Measurements from ENCODE around the gene ARV1. TPM values are rescaled to one million over a fixed set of nuclear protein-coding genes. Genes with fewer than 3 reads are reported as not detected.

ARV1 gene
- total and polyA plus RNA-seq, 10 of the 15 experiments (the other 5 are each of a cell fraction or from before 2014, with no cell fraction given) = 23.2 to 55.1 (median 35.6) TPM

GRCh38 chr1:231049121-231049979, 70.5 kb downstream of the ARV1 start:
- FAIRE-seq (no peak), ATAC-seq (no peak)
- H2AFZ ChIP-seq (ENCODE audit: control insufficient read depth, low read depth, low read length) = no peak overlapping the region
- no peak for TF ChIP-seq JUNB (IDR thresholded peaks at IDR 0.05)
- TF ChIP-seq PAX8 (IDR thresholded peaks at IDR 0.05) = no peak
- no peak for TF ChIP-seq USF1 (IDR thresholded peaks at IDR 0.05; ENCODE audit: borderline replicate concordance, extremely low read length, insufficient read depth, low read depth, low read length)
- no peak for TF ChIP-seq POLR2A (IDR thresholded peaks at IDR 0.05; ENCODE audit: low read depth, low read length)
- no peak for TF ChIP-seq IRF3 (IDR thresholded peaks at IDR 0.05)
- TF ChIP-seq ATF2 (IDR thresholded peaks at IDR 0.05; ENCODE audit: low read length) = no peak
- no peak for TF ChIP-seq REST (IDR thresholded peaks at IDR 0.05; ENCODE audit: low read depth, low read length)
- TF ChIP-seq BACH1 (IDR thresholded peaks at IDR 0.05; ENCODE audit: borderline replicate concordance) = no peak
- no peak for TF ChIP-seq BCLAF1 (IDR thresholded peaks at IDR 0.05)
- no peak for TF ChIP-seq SPI1 (IDR thresholded peaks at IDR 0.05; ENCODE audit: borderline replicate concordance, insufficient read depth, low read depth, low read length)
- no peak for TF ChIP-seq DPF2 (IDR thresholded peaks at IDR 0.05)
- no peak for TF ChIP-seq CREM (IDR thresholded peaks at IDR 0.05; ENCODE audit: low read depth)

More at GRCh38 chr1:231049121-231049979, 70.5 kb downstream of the ARV1 start:
- BruUV-seq (replicated peaks) = no TSS peak
- DNase-seq (ENCODE audit: low read depth, low spot score) = no peak
- intact Hi-C loops (cut with micrococcal nuclease; ENCODE audit: unreplicated experiment) (no loop called here), in situ Hi-C loops (cut with MboI) (no loop called here)
- H3K9ac ChIP-seq (ENCODE audit: control insufficient read depth, insufficient read depth, low read length) = no peak overlapping the region
- 27% methylated on average over 10 of the region's 10 CpGs for WGBS (ENCODE audit: insufficient coverage, insufficient replicate concordance, low lambda C conversion rate, missing lambda C conversion rate)
- H3K36me3 ChIP-seq (ENCODE audit: control insufficient read depth in 2 of 2, insufficient read depth in 2 of 2, low read length in 1 of 2) = no peaks in the 10 kb centered on the region
- no peak overlapping the region for H3K4me2 ChIP-seq (ENCODE audit: control insufficient read depth, insufficient read depth)
- H3K4me3 ChIP-seq = no peak overlapping the region
- RAD21 ChIA-PET (ENCODE audit: unreplicated experiment) = no interaction called here
- SMC1A ChIA-PET (ENCODE audit: uncharacterized antibody, unreplicated experiment) = no interaction called here
- no peaks in the 10 kb centered on the region for H3K79me2 ChIP-seq (ENCODE audit: control insufficient read depth, insufficient read depth, low read length)
- no peaks in the 10 kb centered on the region; the same call in 2 of the 3 replicates for H3K9me3 ChIP-seq (replicated peaks; ENCODE audit: control insufficient read depth, insufficient read depth, low read length)
- CTCF ChIA-PET = no interaction called here
- POLR2A ChIA-PET = no interaction called here
- no peaks in the 10 kb centered on the region for H3K4me1 ChIP-seq (ENCODE audit: control insufficient read depth, insufficient read depth, low read length)
- no peak overlapping the region for H3K27ac ChIP-seq (ENCODE audit: control insufficient read depth, insufficient read depth)
- no peaks in the 10 kb centered on the region; a peak in 2 of 4 replicates for H3K27me3 ChIP-seq (replicated peaks in 1 of 2; ENCODE audit: control insufficient read depth in 2 of 2, insufficient read depth in 2 of 2, low read length in 1 of 2)
- H4K20me1 ChIP-seq (ENCODE audit: control insufficient read depth, insufficient read depth) = no peaks in the 10 kb centered on the region
